GOT3 (cell line): ENCODE data around the gene ATF6.
"Not testable (repeated sequence)": the region's sequence is repeated elsewhere in the genome, so short reads cannot be mapped to it uniquely, and the experiment has no call there.

Source experiments
- DNase-seq: peaks from one replicate; lab custom pipeline; 2025; ENCODE audit warnings: mixed read lengths; lab: John Stamatoyannopoulos, UW

ATF6 gene

GRCh38 chr1:161779393-161779792 is 13.3 kb downstream of the ATF6 start:
- DNase-seq: no peak

- no peak for DNase-seq
Measured at GRCh38 chr1:161781995-161782394, 15.9 kb downstream of the ATF6 start.

- no peak for DNase-seq
Measured at GRCh38 chr1:161782886-161783285, 16.8 kb downstream of the ATF6 start.

GRCh38 chr1:161784968-161785367 is 18.8 kb downstream of the ATF6 start:
- DNase-seq: no peak

- no peak for DNase-seq
Measured at GRCh38 chr1:161787355-161787754, 21.2 kb downstream of the ATF6 start.

- DNase-seq: no peak
Measured at GRCh38 chr1:161790587-161791317, 24.6 kb downstream of the ATF6 start.

- DNase-seq: no peak
Measured at GRCh38 chr1:161791904-161792655, 26.0 kb downstream of the ATF6 start.

GRCh38 chr1:161792740-161793139 is 26.6 kb downstream of the ATF6 start:
- DNase-seq: no peak

GRCh38 chr1:161799792-161800191 is 33.7 kb downstream of the ATF6 start:
- no peak for DNase-seq

- no peak for DNase-seq
Measured at GRCh38 chr1:161801955-161802354, 35.8 kb downstream of the ATF6 start.

GRCh38 chr1:161803181-161803580 is 37.1 kb downstream of the ATF6 start:
- DNase-seq: no peak

- DNase-seq: no peak
Measured at GRCh38 chr1:161805399-161806197, 39.5 kb downstream of the ATF6 start.

- not testable (repeated sequence) for DNase-seq
Measured at GRCh38 chr1:161809202-161809601, 43.1 kb downstream of the ATF6 start.

- DNase-seq: not testable (repeated sequence)
Measured at GRCh38 chr1:161809656-161810055, 43.5 kb downstream of the ATF6 start.

GRCh38 chr1:161810780-161811179 is 44.7 kb downstream of the ATF6 start:
- no peak for DNase-seq

GRCh38 chr1:161816201-161816600 is 50.1 kb downstream of the ATF6 start:
- DNase-seq: no peak

- DNase-seq: no peak
Measured at GRCh38 chr1:161817176-161817730, 51.1 kb downstream of the ATF6 start.

- DNase-seq: no peak
Measured at GRCh38 chr1:161820914-161821313, 54.8 kb downstream of the ATF6 start.

- no peak for DNase-seq
Measured at GRCh38 chr1:161824618-161825017, 58.5 kb downstream of the ATF6 start.

GRCh38 chr1:161825831-161826230 is 59.7 kb downstream of the ATF6 start:
- DNase-seq: no peak

- DNase-seq: no peak
Measured at GRCh38 chr1:161826478-161826877, 60.4 kb downstream of the ATF6 start.

- no peak for DNase-seq
Measured at GRCh38 chr1:161827786-161828185, 61.7 kb downstream of the ATF6 start.
